IPS-15b (cell line): ENCODE data around the gene ALS2.
A peak's percentile ranks its signal among the peaks of the same experiment; 100 is the strongest.
"Not testable (repeated sequence)": the region's sequence is repeated elsewhere in the genome, so short reads cannot be mapped to it uniquely, and the experiment has no call there.

Experiments used
- H3K27me3 ChIP-seq: one replicate; pipeline ENCODE4 v1.6.1; 2013; ENCODE audit warnings: low read length; ENCODE audit not compliant: control insufficient read depth, insufficient read depth
- H3K36me3 ChIP-seq: one replicate; pipeline ENCODE4 v1.6.1; 2013; ENCODE audit warnings: low read length; ENCODE audit not compliant: control insufficient read depth, insufficient read depth
- H3K4me1 ChIP-seq: one replicate; pipeline ENCODE4 v1.6.1; 2013; ENCODE audit warnings: mild to moderate bottlenecking, low read length; ENCODE audit not compliant: control insufficient read depth, insufficient read depth
- H3K4me3 ChIP-seq: one replicate; pipeline ENCODE4 v1.5.1; 2013; ENCODE audit warnings: low read depth, low read length
- H3K9ac ChIP-seq: one replicate; pipeline ENCODE4 v1.6.1; 2013; ENCODE audit warnings: low read depth, mild to moderate bottlenecking, low read length
- H3K9me3 ChIP-seq: one replicate; pipeline ENCODE4 v1.6.1; 2013; ENCODE audit warnings: mild to moderate bottlenecking, low read length; ENCODE audit not compliant: control insufficient read depth, insufficient read depth

Gene ALS2

GRCh38 chr2:201780674-201781493 is at the start of gene ALS2:
Gene ALS2 (minus strand): TSS chr2:201780933. CDS start chr2:201768885, 12,048 bp downstream.
- Histone ChIP-seq H3K4me3 (peak within 1 kb of the TSS; percentile 96), H3K9me3 (no peaks in the 10 kb centered on the region), H3K36me3 (no peaks in the 10 kb centered on the region), H3K9ac (peak within 1 kb of the TSS; percentile 89), H3K4me1 (peaks cover 15% of the 10 kb centered on the region), H3K27me3 (no peaks in the 10 kb centered on the region)

- Histone ChIP-seq H3K36me3 (no peaks in the 10 kb centered on the region), H3K27me3 (no peaks in the 10 kb centered on the region), H3K4me1 (no peaks in the 10 kb centered on the region), H3K9me3 (no peaks in the 10 kb centered on the region), H3K4me3 (no peak overlapping the region), H3K9ac (no peak overlapping the region)
Measured at GRCh38 chr2:201828220-201828619, 47.5 kb upstream of the ALS2 start.

- no peak overlapping the region for H3K4me3 ChIP-seq
- H3K9me3 ChIP-seq, result no peaks in the 10 kb centered on the region
- H3K27me3 ChIP-seq, result no peaks in the 10 kb centered on the region
- no peaks in the 10 kb centered on the region for H3K36me3 ChIP-seq
- H3K4me1 ChIP-seq, result no peaks in the 10 kb centered on the region
- H3K9ac ChIP-seq, result no peak overlapping the region
Measured at GRCh38 chr2:201827621-201828020, 46.9 kb upstream of the ALS2 start.

- H3K4me1 ChIP-seq, result no peaks in the 10 kb centered on the region
- no peak overlapping the region for H3K4me3 ChIP-seq
- H3K36me3 ChIP-seq, result no peaks in the 10 kb centered on the region
- H3K9me3 ChIP-seq, result no peaks in the 10 kb centered on the region
- no peaks in the 10 kb centered on the region for H3K27me3 ChIP-seq
- no peak overlapping the region for H3K9ac ChIP-seq
Measured at GRCh38 chr2:201824212-201824611, 43.5 kb upstream of the ALS2 start.

GRCh38 chr2:201821080-201821479 is 40.3 kb upstream of the ALS2 start:
- Histone ChIP-seq H3K27me3 (no peaks in the 10 kb centered on the region), H3K4me1 (no peaks in the 10 kb centered on the region), H3K9me3 (no peaks in the 10 kb centered on the region), H3K36me3 (no peaks in the 10 kb centered on the region), H3K4me3 (no peak overlapping the region), H3K9ac (no peak overlapping the region)

GRCh38 chr2:201820383-201821007 is 39.8 kb upstream of the ALS2 start:
- Histone ChIP-seq H3K9ac (no peak overlapping the region), H3K36me3 (no peaks in the 10 kb centered on the region), H3K27me3 (no peaks in the 10 kb centered on the region), H3K9me3 (no peaks in the 10 kb centered on the region), H3K4me3 (no peak overlapping the region), H3K4me1 (no peaks in the 10 kb centered on the region)

GRCh38 chr2:201816657-201817575 is 36.2 kb upstream of the ALS2 start:
- Histone ChIP-seq H3K9ac (no peak overlapping the region), H3K27me3 (no peaks in the 10 kb centered on the region), H3K36me3 (no peaks in the 10 kb centered on the region), H3K4me3 (no peak overlapping the region), H3K4me1 (no peaks in the 10 kb centered on the region), H3K9me3 (no peaks in the 10 kb centered on the region)

- Histone ChIP-seq H3K36me3 (no peaks in the 10 kb centered on the region), H3K4me3 (no peak overlapping the region), H3K9ac (no peak overlapping the region), H3K27me3 (no peaks in the 10 kb centered on the region), H3K4me1 (no peaks in the 10 kb centered on the region), H3K9me3 (no peaks in the 10 kb centered on the region)
Measured at GRCh38 chr2:201813996-201814760, 33.4 kb upstream of the ALS2 start.

- not testable (repeated sequence) for H3K27me3 ChIP-seq, H3K4me1 ChIP-seq, H3K4me3 ChIP-seq, H3K9ac ChIP-seq, H3K9me3 ChIP-seq, H3K36me3 ChIP-seq
Measured at GRCh38 chr2:201810604-201811003, 29.9 kb upstream of the ALS2 start.

GRCh38 chr2:201809633-201810032 is 28.9 kb upstream of the ALS2 start:
- H3K9ac ChIP-seq, result no peak overlapping the region

GRCh38 chr2:201808027-201808426 is 27.3 kb upstream of the ALS2 start:
- no peak overlapping the region for H3K9ac ChIP-seq
- no peaks in the 10 kb centered on the region for H3K9me3 ChIP-seq
- no peaks in the 10 kb centered on the region for H3K27me3 ChIP-seq
- no peaks in the 10 kb centered on the region for H3K36me3 ChIP-seq
- H3K4me1 ChIP-seq, result peaks cover 9% of the 10 kb centered on the region
- H3K4me3 ChIP-seq, result no peak overlapping the region

More at GRCh38 chr2:201809633-201810032, 28.9 kb upstream of the ALS2 start:
- no peaks in the 10 kb centered on the region for H3K9me3 ChIP-seq
- no peak overlapping the region for H3K4me3 ChIP-seq
- peaks cover 9% of the 10 kb centered on the region for H3K4me1 ChIP-seq
- H3K27me3 ChIP-seq, result no peaks in the 10 kb centered on the region
- no peaks in the 10 kb centered on the region for H3K36me3 ChIP-seq
